HUES48 (cell line): ENCODE results near the gene APCDD1L.
"Not testable (repeated sequence)": the region's sequence is repeated elsewhere in the genome, so short reads cannot be mapped to it uniquely, and the experiment has no call there.

ENCODE experiments used
- H3K27ac ChIP-seq: one replicate; pipeline ENCODE4 v1.7.0; 2013; ENCODE audit warnings: low read depth, low read length, inconsistent platforms
- H3K27me3 ChIP-seq: 2 replicates; pipeline ENCODE4 v1.6.1; 2013; ENCODE audit warnings: mild to moderate bottlenecking, low read length; ENCODE audit not compliant: control insufficient read depth, insufficient read depth
- H3K36me3 ChIP-seq: 2 replicates; pipeline ENCODE4 v1.6.1; 2013; ENCODE audit warnings: low read length; ENCODE audit not compliant: control insufficient read depth, insufficient read depth
- H3K4me1 ChIP-seq: 2 replicates; pipeline ENCODE4 v1.6.1; 2013; ENCODE audit warnings: mild to moderate bottlenecking, low read length; ENCODE audit not compliant: control insufficient read depth, insufficient read depth
- H3K4me3 ChIP-seq: 2 replicates; pipeline ENCODE4 v1.5.1; 2013; ENCODE audit warnings: mild to moderate bottlenecking, low read depth, low read length
- H3K9ac ChIP-seq: 2 replicates; pipeline ENCODE4 v1.6.1; 2013; ENCODE audit warnings: mild to moderate bottlenecking, low read depth, low read length, moderate library complexity
- H3K9me3 ChIP-seq: 2 replicates; pipeline ENCODE4 v1.6.1; 2013; ENCODE audit warnings: low read length; ENCODE audit not compliant: control insufficient read depth, insufficient read depth

APCDD1L gene

GRCh38 chr20:58434326-58434725 is 80.9 kb downstream of the APCDD1L start:
- no peaks in the 10 kb centered on the region; the same call in 1 of the 2 replicates for H3K36me3 ChIP-seq
- no peaks in the 10 kb centered on the region for H3K9me3 ChIP-seq
- H3K4me1 ChIP-seq = peaks cover 30% of the 10 kb centered on the region
- H3K4me3 ChIP-seq = no peak overlapping the region
- no peak overlapping the region for H3K9ac ChIP-seq
- H3K27me3 ChIP-seq = no peaks in the 10 kb centered on the region
- H3K27ac ChIP-seq = no peak overlapping the region

- Histone ChIP-seq H3K4me1 (peaks cover 24% of the 10 kb centered on the region), H3K36me3 (no peaks in the 10 kb centered on the region), H3K4me3 (no peak overlapping the region), H3K9ac (no peak overlapping the region), H3K27me3 (no peaks in the 10 kb centered on the region), H3K9me3 (no peaks in the 10 kb centered on the region), H3K27ac (no peak overlapping the region)
Measured at GRCh38 chr20:58433759-58434158, 81.4 kb downstream of the APCDD1L start.

- peaks cover 19% of the 10 kb centered on the region for H3K4me1 ChIP-seq
- no peak overlapping the region for H3K9ac ChIP-seq
- H3K27ac ChIP-seq = no peak overlapping the region
- H3K9me3 ChIP-seq = no peaks in the 10 kb centered on the region
- H3K4me3 ChIP-seq = no peak overlapping the region
- H3K36me3 ChIP-seq = no peaks in the 10 kb centered on the region
- no peaks in the 10 kb centered on the region for H3K27me3 ChIP-seq
Measured at GRCh38 chr20:58433029-58433647, 82.1 kb downstream of the APCDD1L start.

GRCh38 chr20:58432186-58432954 is 82.8 kb downstream of the APCDD1L start:
- H3K27me3 ChIP-seq = no peaks in the 10 kb centered on the region
- no peaks in the 10 kb centered on the region for H3K36me3 ChIP-seq
- H3K4me1 ChIP-seq = peaks cover 19% of the 10 kb centered on the region
- no peak overlapping the region for H3K4me3 ChIP-seq
- peaks cover 3% of the 10 kb centered on the region for H3K9me3 ChIP-seq
- no peak overlapping the region for H3K27ac ChIP-seq
- no peak overlapping the region for H3K9ac ChIP-seq

- peaks cover 19% of the 10 kb centered on the region for H3K4me1 ChIP-seq
- H3K9ac ChIP-seq = no peak overlapping the region
- peaks cover 4% of the 10 kb centered on the region for H3K36me3 ChIP-seq
- no peaks in the 10 kb centered on the region for H3K27me3 ChIP-seq
- no peak overlapping the region for H3K27ac ChIP-seq
- peaks cover 14% of the 10 kb centered on the region for H3K9me3 ChIP-seq
- H3K4me3 ChIP-seq = no peak overlapping the region
Measured at GRCh38 chr20:58431134-58431533, 84.1 kb downstream of the APCDD1L start.

- H3K27ac ChIP-seq = no peak overlapping the region
- H3K36me3 ChIP-seq = peaks cover 6% of the 10 kb centered on the region
- no peak overlapping the region for H3K4me3 ChIP-seq
- no peaks in the 10 kb centered on the region for H3K27me3 ChIP-seq
- peaks cover 15% of the 10 kb centered on the region for H3K9me3 ChIP-seq
- peaks cover 13% of the 10 kb centered on the region for H3K4me1 ChIP-seq
- no peak overlapping the region for H3K9ac ChIP-seq
Measured at GRCh38 chr20:58429303-58429702, 85.9 kb downstream of the APCDD1L start.

GRCh38 chr20:58428364-58428763 is 86.8 kb downstream of the APCDD1L start:
- no peaks in the 10 kb centered on the region for H3K27me3 ChIP-seq
- peaks cover 15% of the 10 kb centered on the region for H3K9me3 ChIP-seq
- peaks cover 6% of the 10 kb centered on the region for H3K36me3 ChIP-seq
- H3K4me1 ChIP-seq = peaks cover 19% of the 10 kb centered on the region
- H3K27ac ChIP-seq = no peak overlapping the region
- no peak overlapping the region for H3K9ac ChIP-seq
- H3K4me3 ChIP-seq = no peak overlapping the region

GRCh38 chr20:58427571-58427970 is 87.6 kb downstream of the APCDD1L start:
- H3K36me3 ChIP-seq, H3K4me3 ChIP-seq, H3K27ac ChIP-seq, H3K27me3 ChIP-seq, H3K9ac ChIP-seq: not testable (repeated sequence)
- Histone ChIP-seq H3K9me3 (peaks cover 15% of the 10 kb centered on the region), H3K4me1 (peaks cover 24% of the 10 kb centered on the region)

GRCh38 chr20:58424218-58424969 is 90.8 kb downstream of the APCDD1L start:
- peak overlapping the region; percentile 31 for H3K27ac ChIP-seq
- H3K36me3 ChIP-seq = peaks cover 22% of the 10 kb centered on the region
- no peak overlapping the region for H3K9ac ChIP-seq
- peaks cover 27% of the 10 kb centered on the region for H3K4me1 ChIP-seq
- H3K9me3 ChIP-seq = peaks cover 15% of the 10 kb centered on the region
- H3K27me3 ChIP-seq = no peaks in the 10 kb centered on the region
- H3K4me3 ChIP-seq = no peak overlapping the region

GRCh38 chr20:58421497-58421850 is 93.7 kb downstream of the APCDD1L start:
- Histone ChIP-seq H3K27me3 (no peaks in the 10 kb centered on the region), H3K27ac (no peak overlapping the region), H3K36me3 (peaks cover 27% of the 10 kb centered on the region), H3K9me3 (peaks cover 4% of the 10 kb centered on the region), H3K9ac (no peak overlapping the region), H3K4me1 (peaks cover 44% of the 10 kb centered on the region), H3K4me3 (no peak overlapping the region)
